GM12878 (cell line): ENCODE data around the gene PNLIP. TPM values are rescaled to one million over a fixed set of nuclear protein-coding genes. Genes with fewer than 3 reads are reported as not detected.

Experiments used
- ATAC-seq: fragments of 200-7000 bp; cut with Tn5 transposase; 3 replicates; pipeline ENCODE4 v1.9.1; 2020; ENCODE audit warnings: mild to moderate bottlenecking, moderate library complexity
- BruUV-seq: library from RNA; stranded (reverse); fragments of 400-500 nt; replicated peaks from 2 replicates; lab custom pipeline; 2021; lab: Mats Ljungman, UMichigan
- CTCF ChIA-PET: fragments of 300-600 bp; sonication (Branson Sonifier 250); formaldehyde crosslinking; extraction: SDS; loops from one replicate; lab custom pipeline; 2021; ENCODE audit warnings: inconsistent platforms; lab: Yijun Ruan, JAX
- POLR2A ChIA-PET: fragments of 350-600 bp; formaldehyde crosslinking; extraction: SDS; loops from one replicate; lab custom pipeline; 2021; ENCODE audit warnings: inconsistent platforms; lab: Charles Lee
- RAD21 ChIA-PET: fragments of 300-600 bp; sonication (Branson Sonifier 250); formaldehyde crosslinking; loops from one replicate; lab custom pipeline; 2023; ENCODE audit warnings: antibody characterized with exemption; ENCODE audit not compliant: unreplicated experiment; lab: Charles Lee
- SMC1A ChIA-PET: fragments of 300-600 bp; sonication (Branson Sonifier 250); formaldehyde crosslinking; loops from one replicate; lab custom pipeline; 2023; ENCODE audit not compliant: unreplicated experiment, uncharacterized antibody; lab: Charles Lee
- DNase-seq: peaks from one replicate; pipeline ENCODE4 v3.0.0-alpha.2; 2011; ENCODE audit warnings: low read depth, low spot score
- FAIRE-seq: peaks from 3 replicates; lab custom pipeline; 2011; peaks lifted over from hg19 to GRCh38; lab: Jason Lieb, UNC
- H2AFZ ChIP-seq: 2 replicates; pipeline ENCODE4 v1.6.0; 2011; ENCODE audit warnings: low read depth, low read length, control low read depth; ENCODE audit not compliant: control insufficient read depth
- H3K27ac ChIP-seq: 2 replicates; pipeline ENCODE4 v1.5.1; 2011; ENCODE audit warnings: control low read depth; ENCODE audit not compliant: control insufficient read depth, insufficient read depth
- H3K27me3 ChIP-seq, 2 experiments: replicated peaks in 1 of 2; 2 replicates each; pipeline versions ENCODE4 v1.6.0 to v1.6.1; 2011; ENCODE audit warnings: low read length in 1 of 2; ENCODE audit not compliant: control insufficient read depth in 2 of 2, insufficient read depth in 2 of 2
- H3K36me3 ChIP-seq, 2 experiments: 2 replicates each; pipeline ENCODE4 v1.5.1; 2011; ENCODE audit warnings: low read length in 1 of 2; ENCODE audit not compliant: control insufficient read depth in 2 of 2, insufficient read depth in 2 of 2
- H3K4me1 ChIP-seq: 2 replicates; pipeline ENCODE4 v1.6.1; 2011; ENCODE audit warnings: mild to moderate bottlenecking, low read length, moderate library complexity, mixed read lengths; ENCODE audit not compliant: control insufficient read depth, insufficient read depth
- H3K4me2 ChIP-seq: 2 replicates; pipeline ENCODE4 v1.6.0; 2011; ENCODE audit warnings: control low read depth; ENCODE audit not compliant: control insufficient read depth, insufficient read depth
- H3K4me3 ChIP-seq: fragments of 200-600 bp; sonication (generic); 2 replicates; pipeline ENCODE4 v1.5.1; 2016
- H3K79me2 ChIP-seq: 2 replicates; pipeline ENCODE4 v1.6.0; 2011; ENCODE audit warnings: low read length; ENCODE audit not compliant: control insufficient read depth, insufficient read depth
- H3K9ac ChIP-seq: 2 replicates; pipeline ENCODE4 v1.8.0; 2011; ENCODE audit warnings: low read length, control low read depth, mixed read lengths; ENCODE audit not compliant: control insufficient read depth, insufficient read depth
- H3K9me3 ChIP-seq: replicated peaks from 3 replicates; pipeline ENCODE4 v1.5.1; 2011; ENCODE audit warnings: mild to moderate bottlenecking, low read length; ENCODE audit not compliant: control insufficient read depth, insufficient read depth
- H4K20me1 ChIP-seq: 2 replicates; pipeline ENCODE4 v1.6.0; 2011; ENCODE audit not compliant: control insufficient read depth, insufficient read depth
- CREB1 ChIP-seq: IDR thresholded peaks from 2 replicates; pipeline ENCODE4 v1.6.1; 2012; ENCODE audit warnings: low read depth, mild to moderate bottlenecking, inconsistent platforms
- EZH2 ChIP-seq: IDR thresholded peaks from 2 replicates; pipeline ENCODE4 v1.6.1; 2012; ENCODE audit warnings: low read depth, mild to moderate bottlenecking, control low read depth, inconsistent platforms, low read length, borderline replicate concordance; ENCODE audit not compliant: control insufficient read depth
- STAT1 ChIP-seq: fragments of 450-650 bp; conservative IDR thresholded peaks from 2 replicates; pipeline ENCODE4 v1.6.1; 2014; ENCODE audit warnings: antibody characterized with exemption, mild to moderate bottlenecking
- ZSCAN29 ChIP-seq: fragments of 450-650 bp; IDR thresholded peaks from 2 replicates; pipeline ENCODE4 v1.6.1; 2017; ENCODE audit warnings: mild to moderate bottlenecking, moderate library complexity
- WGBS: methylation state at CpG from one replicate; pipeline ENCODE4 v1.1.6; 2016; ENCODE audit warnings: low lambda C conversion rate; ENCODE audit not compliant: insufficient replicate concordance, insufficient coverage; ENCODE audit errors: missing lambda C conversion rate; 5-methylcytosine and 5-hydroxymethylcytosine counted together
- in situ Hi-C: fragments of 300-500 bp; cut with MboI; formaldehyde crosslinking; loops from 9 replicates; pipeline ENCODE4 v1.14.3; 2018; ENCODE audit warnings: mixed read lengths
- intact Hi-C: fragments of 100-400 bp; cut with micrococcal nuclease; formaldehyde crosslinking; loops from one replicate; pipeline ENCODE4 v1.14.2; 2022; ENCODE audit not compliant: unreplicated experiment
- polyA plus RNA-seq, 11 experiments: library from polyadenylated mRNA; depleted of rRNA in 4 of 11; unstranded in 6 of 11; stranded (reverse) in 5 of 11; fragments of >200 nt; fragmentation: Nextera tagmentation in 4 of 11; fragmentation: Illumina TruSeq in 1 of 11; extraction: Ambion mirVana in 4 of 11; extraction: Trizol in 1 of 11; gene quantifications; 1 replicate in 1 of 11; 2 replicates in 10 of 11; pipeline versions ENCODE4 v1.2.1 to v1.2.3, GENCODE V29; 2011 to 2016; ENCODE audit warnings: inconsistent platforms in 2 of 11, missing spikeins in 2 of 11, low read depth in 1 of 11
- total RNA-seq, 4 experiments: library from RNA; depleted of rRNA in 3 of 4; stranded (reverse); fragments of >200 nt in 3 of 4; fragmentation: Illumina TruSeq in 1 of 4; extraction: Trizol in 1 of 4; gene quantifications; 2 replicates each; pipeline versions ENCODE4 v1.2.1 to v1.2.3, GENCODE V29; 2013 to 2021
- TF ChIP-seq, protein P1 (sequence below): IDR thresholded peaks from 2 replicates; pipeline ENCODE4 v1.6.1; 2012; ENCODE audit warnings: low read depth, low read length, improper control_type of control experiment
- TF ChIP-seq, protein P2 (sequence below): fragments of 450-650 bp; IDR thresholded peaks from 2 replicates; pipeline ENCODE4 v1.6.1; 2017; ENCODE audit warnings: borderline replicate concordance

The PNLIP gene
- total and polyA plus RNA-seq, 10 of the 15 experiments (the other 5 are each of a cell fraction or from before 2014, with no cell fraction given), result 1.1 TPM; not detected in 9

DNA sequence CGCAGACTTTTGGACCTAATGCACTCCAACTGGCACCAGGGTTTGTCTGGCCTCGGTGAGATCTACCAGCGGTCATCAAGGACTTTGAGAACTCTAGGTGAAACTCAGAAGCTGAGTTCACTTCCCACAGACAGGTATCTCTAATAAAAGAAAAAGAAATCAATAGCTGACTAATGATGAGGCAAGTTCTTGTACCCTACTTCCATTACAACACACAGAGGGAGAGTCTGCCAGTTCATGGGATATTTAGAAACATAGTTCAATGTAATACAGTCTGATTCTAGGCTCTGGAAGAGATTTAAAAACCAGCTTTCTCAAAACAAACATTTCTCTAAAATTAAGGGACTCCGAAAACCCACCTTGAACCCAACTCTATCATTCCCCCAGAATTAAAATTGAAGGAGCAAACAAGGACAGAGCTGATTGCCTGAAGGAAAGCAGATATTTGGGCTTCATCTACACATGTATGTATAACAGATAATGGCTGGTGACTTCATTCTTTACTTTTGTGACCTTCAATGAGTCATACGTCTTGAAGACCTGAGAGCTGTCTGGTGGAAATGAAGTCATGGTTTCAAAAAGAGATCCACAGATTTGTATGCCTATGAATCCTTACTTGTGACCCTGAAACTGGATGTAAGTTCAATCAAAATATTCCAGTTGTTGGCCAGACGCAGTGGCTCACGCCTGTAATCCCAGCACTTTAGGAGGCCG, 42.3 kb downstream of the PNLIP start:
- WGBS, result 49% methylated on average over 8 of the region's 8 CpGs
- in situ Hi-C loops, result no loop called here
- RAD21 ChIA-PET, result no interaction called here
- FAIRE-seq, result no peak
- no peak overlapping the region for H3K27ac ChIP-seq
- POLR2A ChIA-PET, result no interaction called here
- H3K36me3 ChIP-seq, result no peaks in the 10 kb centered on the region
- no peaks in the 10 kb centered on the region for H3K79me2 ChIP-seq
- BruUV-seq, result no TSS peak
- H3K9ac ChIP-seq, result no peak overlapping the region
- no peak for ATAC-seq
- intact Hi-C loops, result no loop called here
- H3K4me1 ChIP-seq, result no peaks in the 10 kb centered on the region
- no peak for DNase-seq
- TF ChIP-seq CREB1 (no peak), STAT1 (no peak), ZSCAN29 (no peak), EZH2 (no peak)
- TF ChIP-seq, protein P1, sequence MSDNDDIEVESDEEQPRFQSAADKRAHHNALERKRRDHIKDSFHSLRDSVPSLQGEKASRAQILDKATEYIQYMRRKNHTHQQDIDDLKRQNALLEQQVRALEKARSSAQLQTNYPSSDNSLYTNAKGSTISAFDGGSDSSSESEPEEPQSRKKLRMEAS, result no peak
- TF ChIP-seq, protein P2, sequence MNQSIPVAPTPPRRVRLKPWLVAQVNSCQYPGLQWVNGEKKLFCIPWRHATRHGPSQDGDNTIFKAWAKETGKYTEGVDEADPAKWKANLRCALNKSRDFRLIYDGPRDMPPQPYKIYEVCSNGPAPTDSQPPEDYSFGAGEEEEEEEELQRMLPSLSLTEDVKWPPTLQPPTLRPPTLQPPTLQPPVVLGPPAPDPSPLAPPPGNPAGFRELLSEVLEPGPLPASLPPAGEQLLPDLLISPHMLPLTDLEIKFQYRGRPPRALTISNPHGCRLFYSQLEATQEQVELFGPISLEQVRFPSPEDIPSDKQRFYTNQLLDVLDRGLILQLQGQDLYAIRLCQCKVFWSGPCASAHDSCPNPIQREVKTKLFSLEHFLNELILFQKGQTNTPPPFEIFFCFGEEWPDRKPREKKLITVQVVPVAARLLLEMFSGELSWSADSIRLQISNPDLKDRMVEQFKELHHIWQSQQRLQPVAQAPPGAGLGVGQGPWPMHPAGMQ, result no peak
- no peaks in the 10 kb centered on the region for H4K20me1 ChIP-seq
- H3K27me3 ChIP-seq, result no peaks in the 10 kb centered on the region
- H3K4me2 ChIP-seq, result no peak overlapping the region
- H3K4me3 ChIP-seq, result no peak overlapping the region
- H3K9me3 ChIP-seq, result no peaks in the 10 kb centered on the region
- CTCF ChIA-PET, result no interaction called here
- H2AFZ ChIP-seq, result no peak overlapping the region
- SMC1A ChIA-PET, result no interaction called here
